Stimulated activated effector memory CD8-positive, alpha-beta T cell treated with anti-CD3 and anti-CD28 coated beads, Interleukin-12 subunit alpha, Interleukin-12 subunit beta, amount 100 ng/mL, for 72 hours (primary cell): ENCODE measurements around the gene PPP1R27.
A peak's percentile ranks its signal among the peaks of the same experiment; 100 is the strongest.

Experiments used
- ATAC-seq: fragments of 150-1000 bp; cut with Tn5 transposase; 2 replicates; pipeline ENCODE4 v1.10.0; 2021
- DNase-seq, 2 donors: peaks; one replicate each; pipeline ENCODE4 v3.0.0; 2021 to 2022; ENCODE audit warnings: low spot score in 2 of 2
- H3K27ac Mint-ChIP-seq: one replicate; pipeline ENCODE4 v1.8.0; 2022; ENCODE audit warnings: mild to moderate bottlenecking, mixed read lengths
- H3K36me3 Mint-ChIP-seq: one replicate; pipeline ENCODE4 v1.8.0; 2022; ENCODE audit warnings: mild to moderate bottlenecking, mixed read lengths
- H3K4me1 Mint-ChIP-seq: one replicate; pipeline ENCODE4 v1.8.0; 2022; ENCODE audit warnings: mixed read lengths
- H3K4me3 Mint-ChIP-seq: one replicate; pipeline ENCODE4 v1.8.0; 2022; ENCODE audit warnings: mild to moderate bottlenecking, mixed read lengths
- H3K9me3 Mint-ChIP-seq: one replicate; pipeline ENCODE4 v1.8.0; 2022; ENCODE audit warnings: mixed read lengths

The PPP1R27 gene

DNA sequence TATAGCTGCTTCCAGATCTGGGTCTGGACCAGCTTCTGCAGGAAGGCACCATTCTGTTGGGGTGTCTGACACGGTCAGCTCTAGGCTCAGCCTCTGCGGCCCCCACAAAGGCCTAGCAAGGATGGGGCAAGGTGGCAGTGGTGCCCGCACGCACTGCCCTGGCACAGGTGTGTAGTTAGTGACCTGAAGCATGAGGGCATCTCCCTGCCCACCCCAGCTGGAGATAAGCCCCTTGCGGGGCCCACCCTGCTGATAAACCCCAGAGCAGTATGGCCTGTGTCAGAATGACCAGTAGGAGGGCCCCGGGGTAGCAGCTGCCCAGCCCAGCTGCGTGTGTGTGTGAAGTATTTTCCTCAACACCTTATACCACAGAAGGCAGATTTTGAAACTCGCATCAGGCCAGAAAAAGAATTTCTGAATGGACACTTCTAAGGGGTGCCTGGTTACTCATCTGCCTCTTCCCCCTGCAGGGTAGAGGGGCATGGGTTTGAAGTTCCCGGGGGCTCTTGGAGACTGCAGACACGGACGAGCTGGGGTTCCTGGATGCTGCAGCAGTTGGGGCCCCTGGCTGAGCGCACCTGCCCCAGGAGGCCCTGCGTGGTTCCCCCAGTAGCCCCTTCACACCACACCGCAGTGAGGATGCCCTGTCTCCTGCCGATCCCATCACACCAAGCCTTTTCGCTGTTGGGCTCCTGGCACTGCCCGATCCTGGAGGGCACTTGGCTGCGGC, 31.8 kb upstream of the PPP1R27 start:
- peak overlapping the region; percentile 96 for H3K27ac Mint-ChIP-seq
- DNase-seq (peak in 1 of 2 donors; percentile 60), ATAC-seq (no peak)
- no peaks in the 10 kb centered on the region for H3K9me3 Mint-ChIP-seq
- peaks cover 68% of the 10 kb centered on the region for H3K4me1 Mint-ChIP-seq
- peak overlapping the region; percentile 84 for H3K4me3 Mint-ChIP-seq
- H3K36me3 Mint-ChIP-seq = peaks cover 92% of the 10 kb centered on the region

DNA sequence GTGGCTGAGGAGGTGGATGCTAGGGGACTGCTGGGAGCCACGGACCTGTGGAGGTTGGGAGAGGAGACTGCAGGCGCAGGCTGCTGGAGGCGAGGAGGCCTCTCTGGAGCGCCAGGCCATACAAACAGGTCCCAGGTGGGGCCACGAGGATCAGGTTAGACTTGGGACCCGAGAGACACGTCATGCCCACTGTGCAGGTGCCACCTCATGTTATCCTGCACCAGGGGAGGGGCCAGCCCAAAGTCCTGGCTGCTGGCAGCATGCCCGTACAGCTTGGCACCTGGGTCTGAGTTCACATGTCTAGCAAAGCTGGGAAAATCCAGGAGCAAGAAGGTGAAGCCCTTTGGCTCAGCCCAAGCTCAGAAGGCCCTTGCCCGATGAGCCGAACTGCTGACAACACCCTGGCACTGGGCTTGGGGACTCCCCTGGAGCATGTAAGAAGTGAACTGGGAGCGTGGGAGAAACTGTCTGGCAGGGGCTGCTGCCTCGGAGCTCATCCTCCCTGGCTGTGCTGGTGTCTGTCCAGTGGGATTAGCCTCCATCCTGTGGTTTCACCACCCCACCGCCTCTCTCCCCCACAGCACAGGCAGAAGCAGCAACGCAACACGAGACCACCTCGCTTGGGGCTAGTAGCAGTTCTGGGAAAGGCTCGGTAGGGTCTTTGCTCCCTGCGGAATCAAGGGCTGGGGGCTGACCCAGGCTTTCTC, 31.0 kb upstream of the PPP1R27 start:
- peaks cover 75% of the 10 kb centered on the region for H3K4me1 Mint-ChIP-seq
- ATAC-seq (no peak), DNase-seq (peak in 1 of 2 donors; percentile 59)
- no peak overlapping the region for H3K4me3 Mint-ChIP-seq
- peaks cover 92% of the 10 kb centered on the region for H3K36me3 Mint-ChIP-seq
- H3K27ac Mint-ChIP-seq = peak overlapping the region; percentile 96
- no peaks in the 10 kb centered on the region for H3K9me3 Mint-ChIP-seq

DNA sequence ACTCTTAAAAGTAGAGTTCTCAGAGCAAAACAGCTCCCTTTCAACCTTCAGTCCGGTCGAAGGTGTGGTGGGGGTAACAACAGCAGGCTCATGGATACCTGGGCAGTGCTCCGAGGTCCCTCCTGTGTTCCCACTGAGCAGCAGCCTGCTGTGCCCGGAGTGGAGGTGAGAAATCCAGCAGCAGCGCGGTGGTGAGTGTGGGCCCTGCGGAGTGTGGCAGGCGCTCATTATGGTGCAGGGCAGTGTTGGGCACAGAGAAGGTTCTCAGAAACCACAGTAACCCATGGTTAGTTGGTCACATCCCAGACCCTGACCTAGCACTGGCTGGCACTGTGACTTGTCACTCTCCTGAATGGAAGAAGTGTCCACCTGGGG, 30.5 kb upstream of the PPP1R27 start:
- Mint-ChIP-seq H3K9me3 (no peaks in the 10 kb centered on the region), H3K4me1 (peaks cover 77% of the 10 kb centered on the region), H3K27ac (peak overlapping the region; percentile 96), H3K36me3 (peaks cover 95% of the 10 kb centered on the region), H3K4me3 (no peak overlapping the region)
- DNase-seq = no peak
- no peak for ATAC-seq

DNA sequence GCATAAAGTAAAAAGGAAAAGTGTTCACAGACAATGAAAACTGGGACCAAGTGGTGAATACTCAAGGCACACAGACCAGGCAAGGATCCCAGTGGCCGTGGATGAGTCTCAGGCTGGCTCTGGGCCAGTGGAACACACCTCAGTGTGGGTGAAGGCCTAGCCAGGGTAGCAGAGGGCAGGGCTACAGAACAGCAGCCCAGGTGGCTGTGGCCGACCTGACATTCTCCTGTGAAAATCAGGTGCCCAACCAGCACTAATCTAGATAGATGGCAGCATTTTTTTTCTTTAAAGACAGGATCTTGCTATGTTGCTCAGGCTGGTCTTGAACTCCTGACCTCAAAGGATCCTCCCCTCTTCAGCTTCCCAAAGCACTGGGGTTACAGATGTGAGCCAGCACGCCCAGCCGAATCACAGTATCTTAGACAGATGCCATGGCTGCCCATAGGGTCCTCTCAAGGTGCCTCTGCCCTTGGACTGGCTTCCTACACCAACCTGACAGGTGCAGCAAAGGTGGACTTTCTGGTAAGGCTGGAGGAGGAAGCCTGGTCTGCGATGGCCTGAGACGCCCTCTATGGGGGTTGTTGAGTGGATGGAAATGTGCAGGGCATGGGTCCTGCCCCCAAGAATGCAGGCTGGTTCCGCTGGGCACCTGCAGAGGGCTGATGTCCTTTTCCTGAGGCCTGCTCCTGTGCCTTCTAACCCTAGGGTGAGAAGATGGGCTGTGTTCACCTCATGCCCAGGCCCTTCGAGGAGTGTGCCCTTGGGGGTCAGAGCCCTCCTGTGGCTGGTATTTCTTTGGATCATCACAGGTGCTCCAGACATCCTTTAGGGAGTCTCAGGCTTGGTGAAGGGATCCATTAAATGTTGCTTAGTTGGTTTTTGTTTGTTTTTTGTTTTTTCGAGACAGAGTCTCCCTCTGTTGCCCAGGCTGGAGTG, 29.3 kb upstream of the PPP1R27 start:
- peak overlapping the region; percentile 87 for H3K4me3 Mint-ChIP-seq
- ATAC-seq (no peak), DNase-seq (no peak)
- H3K27ac Mint-ChIP-seq = peak overlapping the region; percentile 96
- peaks cover 71% of the 10 kb centered on the region for H3K4me1 Mint-ChIP-seq
- H3K36me3 Mint-ChIP-seq = peaks cover 94% of the 10 kb centered on the region
- no peaks in the 10 kb centered on the region for H3K9me3 Mint-ChIP-seq

DNA sequence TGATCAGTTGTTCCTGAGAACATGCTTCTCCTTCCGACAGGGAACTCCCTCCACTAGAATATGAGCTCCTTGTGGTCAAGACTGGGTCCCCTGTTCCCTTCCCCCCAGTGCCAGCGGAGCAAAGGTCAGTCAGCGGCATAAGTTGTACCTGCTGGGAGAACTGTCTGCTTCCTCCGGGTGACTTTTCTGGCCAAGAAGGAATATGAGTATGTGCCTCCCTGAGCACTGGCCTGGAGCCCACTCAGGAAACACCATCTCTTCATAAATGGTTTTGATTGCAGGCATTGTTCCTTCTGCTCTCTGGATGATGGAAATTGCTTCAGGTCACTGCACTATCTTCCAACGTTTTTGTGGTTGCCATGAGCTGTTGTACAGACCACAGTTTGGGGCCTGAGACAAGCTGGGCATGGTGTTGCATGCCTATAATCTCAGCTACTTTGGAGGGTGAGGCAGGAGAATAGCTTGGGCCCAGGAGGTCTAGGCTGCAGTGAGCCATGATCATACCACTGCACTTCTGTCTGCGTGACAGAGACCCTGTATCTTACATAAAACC, 28.3 kb upstream of the PPP1R27 start:
- no peak for ATAC-seq
- Mint-ChIP-seq H3K27ac (peak overlapping the region; percentile 96), H3K4me1 (peaks cover 68% of the 10 kb centered on the region), H3K36me3 (peaks cover 94% of the 10 kb centered on the region), H3K9me3 (no peaks in the 10 kb centered on the region), H3K4me3 (peak overlapping the region; percentile 87)
- DNase-seq = no peak

DNA sequence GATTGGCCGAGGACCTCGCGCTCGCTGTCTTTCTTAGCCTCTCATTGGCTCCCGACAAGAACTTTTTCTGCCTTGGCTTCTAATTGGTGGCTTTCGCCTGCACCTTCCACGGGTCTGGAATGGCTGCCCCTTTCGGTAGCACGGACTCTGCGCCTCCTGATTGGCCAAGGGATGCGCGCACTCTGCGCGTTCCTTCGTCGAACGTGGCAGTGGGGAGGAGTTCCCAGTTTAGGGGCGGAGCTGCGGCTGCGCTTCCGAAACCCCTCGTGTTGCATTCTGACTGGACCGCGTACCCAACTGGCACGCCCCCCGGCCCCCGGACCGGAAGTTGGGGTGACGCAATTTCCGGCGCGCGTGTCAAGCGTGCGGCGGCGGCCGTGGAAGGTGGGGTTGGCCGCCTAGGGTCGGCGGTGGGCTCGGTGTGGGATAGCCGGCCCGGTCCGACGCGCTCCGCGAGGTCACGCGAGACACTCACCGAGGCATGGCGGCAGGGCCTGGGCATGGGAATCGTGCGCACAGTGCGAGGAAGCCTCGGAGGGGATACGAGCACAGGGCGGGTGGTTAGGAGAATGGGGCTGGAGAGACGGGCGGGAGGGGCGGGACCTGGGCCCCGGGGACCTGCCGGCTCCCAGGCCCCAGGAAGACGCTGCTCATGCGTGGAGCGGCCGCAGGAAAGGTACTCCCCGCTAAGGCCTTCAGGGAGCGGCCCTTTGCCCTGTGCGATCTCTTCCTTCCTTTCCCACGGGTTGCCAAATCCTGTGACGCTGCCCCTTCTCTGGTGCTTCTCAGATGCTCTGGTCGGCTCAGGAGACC, 26.1 kb upstream of the PPP1R27 start:
- peaks cover 94% of the 10 kb centered on the region for H3K36me3 Mint-ChIP-seq
- H3K4me1 Mint-ChIP-seq = peaks cover 57% of the 10 kb centered on the region
- ATAC-seq (peak; percentile 89), DNase-seq (peak; percentile 99 to 100)
- H3K9me3 Mint-ChIP-seq = no peaks in the 10 kb centered on the region
- peak overlapping the region; percentile 98 for H3K27ac Mint-ChIP-seq
- H3K4me3 Mint-ChIP-seq = peak overlapping the region; percentile 87

DNA sequence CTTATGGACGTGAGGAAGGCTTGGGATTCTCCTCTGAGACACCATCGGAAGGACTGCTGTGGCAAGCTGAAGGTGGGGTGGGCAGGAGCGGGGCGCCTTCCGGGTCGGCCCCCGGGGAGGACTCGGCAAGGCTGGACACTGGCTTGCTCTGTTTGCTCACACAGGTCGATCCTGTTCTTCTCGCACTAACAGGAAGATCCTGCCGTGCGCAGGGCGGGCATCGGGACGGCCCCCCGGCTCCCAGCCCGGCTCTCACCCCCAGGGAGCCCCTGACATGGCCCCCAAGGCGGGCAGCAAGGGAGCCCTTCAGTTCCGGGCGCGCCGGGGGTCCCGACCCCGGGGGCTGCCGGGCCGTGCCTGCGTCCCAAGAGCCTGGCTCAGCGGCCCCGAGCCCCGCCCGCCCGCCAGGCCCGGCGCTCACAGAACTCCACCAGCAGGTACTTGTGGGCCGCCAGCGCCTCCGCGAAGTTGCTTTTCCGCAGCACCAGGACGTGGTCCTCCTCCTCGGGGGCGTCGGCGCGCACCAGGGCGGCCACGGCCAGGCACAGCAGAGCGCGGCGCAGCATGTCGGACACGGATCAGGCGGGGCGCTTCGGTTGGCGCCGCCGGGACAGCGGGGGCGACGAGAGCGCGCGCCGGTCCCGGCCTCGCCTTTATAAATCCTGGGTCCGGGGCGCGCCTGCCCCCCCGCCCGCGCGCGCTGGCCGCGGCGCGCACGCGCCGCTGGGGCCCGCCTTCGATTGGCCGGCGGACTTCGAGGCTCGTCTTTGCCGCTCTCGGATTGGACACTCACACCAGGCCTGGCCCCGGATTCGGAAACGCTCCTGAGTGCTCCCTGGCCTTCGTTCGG, 25.3 kb upstream of the PPP1R27 start, which contains the start of gene P4HB:
TSS of gene P4HB (minus strand) at position 630 of the 850 bp plus-strand sequence. CDS start at position 566, 64 bp downstream.
- peaks cover 57% of the 10 kb centered on the region for H3K4me1 Mint-ChIP-seq
- H3K36me3 Mint-ChIP-seq = peaks cover 94% of the 10 kb centered on the region
- ATAC-seq (peak; percentile 49), DNase-seq (peak; percentile 88 to 98)
- peak within 1 kb of the TSS; percentile 98 for H3K27ac Mint-ChIP-seq
- H3K9me3 Mint-ChIP-seq = no peaks in the 10 kb centered on the region
- peak within 1 kb of the TSS; percentile 87 for H3K4me3 Mint-ChIP-seq

DNA sequence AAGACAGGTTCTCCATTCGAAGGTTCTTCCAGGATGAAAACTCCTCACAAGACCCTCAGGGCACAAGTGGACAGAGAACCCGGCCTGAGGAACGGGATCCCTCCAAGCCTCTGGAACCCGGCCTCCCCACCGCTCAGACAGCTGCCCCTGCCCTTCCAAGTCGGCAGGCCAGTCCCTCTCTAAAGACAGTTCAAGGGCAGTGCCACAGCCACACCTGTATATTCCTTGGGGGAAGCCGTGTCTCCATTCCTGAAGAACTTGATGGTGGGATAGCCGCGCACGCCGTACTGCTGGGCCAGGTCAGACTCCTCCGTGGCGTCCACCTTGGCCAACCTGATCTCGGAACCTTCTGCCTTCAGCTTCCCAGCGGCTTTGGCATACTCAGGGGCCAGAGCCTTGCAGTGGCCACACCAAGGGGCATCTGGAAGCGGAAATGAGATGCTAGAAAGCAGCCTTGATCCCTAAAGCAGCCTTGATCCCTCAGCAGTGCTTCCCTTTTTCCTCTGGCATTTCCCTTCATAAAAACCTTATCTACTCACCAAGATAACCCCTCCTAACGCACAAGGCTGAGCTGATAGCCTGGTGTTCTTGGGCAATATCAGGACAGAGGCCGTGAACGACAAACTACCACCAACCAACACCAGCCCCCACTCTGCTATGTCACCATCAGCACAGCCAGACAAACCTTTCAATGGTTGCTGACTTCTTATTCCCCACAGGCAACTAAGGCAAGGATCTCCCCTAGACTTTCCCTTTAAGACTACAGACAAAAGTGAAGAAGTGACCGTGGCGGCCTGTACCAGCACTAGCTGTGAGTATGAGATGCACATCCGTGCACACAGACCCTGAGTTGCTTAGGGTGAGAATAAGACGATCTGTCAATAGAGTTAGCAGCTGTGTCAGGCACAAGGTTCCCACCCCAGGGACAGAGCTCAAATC, 24.4 kb upstream of the PPP1R27 start:
- Mint-ChIP-seq H3K36me3 (peaks cover 94% of the 10 kb centered on the region), H3K4me1 (peaks cover 58% of the 10 kb centered on the region), H3K4me3 (peak overlapping the region; percentile 87), H3K27ac (peak overlapping the region; percentile 98), H3K9me3 (no peaks in the 10 kb centered on the region)
- DNase-seq = no peak
- no peak for ATAC-seq

DNA sequence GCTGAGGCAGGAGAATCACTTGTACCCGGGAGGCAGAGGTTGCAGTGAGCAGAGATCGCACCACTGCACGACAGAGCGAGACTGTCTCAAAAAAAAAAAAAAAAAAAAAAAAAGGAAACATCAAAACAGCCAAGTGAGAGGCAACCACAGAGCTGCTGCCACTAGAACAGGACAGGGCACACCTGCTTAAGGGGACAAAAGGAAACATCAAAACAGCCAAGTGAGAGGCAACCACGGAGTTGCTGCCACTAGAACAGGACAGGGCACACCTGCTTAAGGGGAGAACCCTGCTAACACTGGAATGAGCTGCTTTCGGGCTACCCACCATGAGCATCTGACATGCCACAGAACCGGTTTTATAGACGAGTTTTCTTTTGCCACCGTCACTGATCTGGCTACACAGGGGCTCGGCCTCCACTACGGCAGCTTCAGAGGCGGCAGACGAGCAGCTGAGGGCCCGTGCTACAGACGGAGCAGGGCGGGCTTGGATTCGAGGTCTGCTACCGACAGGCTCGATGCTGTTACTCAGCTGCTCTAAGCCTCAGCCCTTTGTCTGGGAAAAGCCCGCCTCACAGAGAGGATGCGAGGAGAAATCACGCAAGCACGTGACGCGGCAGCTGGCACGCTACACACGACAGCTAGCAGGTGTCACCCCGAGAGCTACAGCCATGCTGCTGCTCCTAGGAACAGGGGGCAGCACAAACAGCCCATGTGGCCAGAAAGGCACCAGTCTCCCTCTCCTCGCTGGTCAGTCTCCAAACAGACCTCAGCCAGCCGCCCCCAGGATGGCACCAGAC, 23.5 kb upstream of the PPP1R27 start:
- DNase-seq (no peak), ATAC-seq (no peak)
- Mint-ChIP-seq H3K27ac (peak overlapping the region; percentile 98), H3K36me3 (peaks cover 94% of the 10 kb centered on the region), H3K9me3 (no peaks in the 10 kb centered on the region), H3K4me1 (peaks cover 56% of the 10 kb centered on the region), H3K4me3 (peak overlapping the region; percentile 87)

DNA sequence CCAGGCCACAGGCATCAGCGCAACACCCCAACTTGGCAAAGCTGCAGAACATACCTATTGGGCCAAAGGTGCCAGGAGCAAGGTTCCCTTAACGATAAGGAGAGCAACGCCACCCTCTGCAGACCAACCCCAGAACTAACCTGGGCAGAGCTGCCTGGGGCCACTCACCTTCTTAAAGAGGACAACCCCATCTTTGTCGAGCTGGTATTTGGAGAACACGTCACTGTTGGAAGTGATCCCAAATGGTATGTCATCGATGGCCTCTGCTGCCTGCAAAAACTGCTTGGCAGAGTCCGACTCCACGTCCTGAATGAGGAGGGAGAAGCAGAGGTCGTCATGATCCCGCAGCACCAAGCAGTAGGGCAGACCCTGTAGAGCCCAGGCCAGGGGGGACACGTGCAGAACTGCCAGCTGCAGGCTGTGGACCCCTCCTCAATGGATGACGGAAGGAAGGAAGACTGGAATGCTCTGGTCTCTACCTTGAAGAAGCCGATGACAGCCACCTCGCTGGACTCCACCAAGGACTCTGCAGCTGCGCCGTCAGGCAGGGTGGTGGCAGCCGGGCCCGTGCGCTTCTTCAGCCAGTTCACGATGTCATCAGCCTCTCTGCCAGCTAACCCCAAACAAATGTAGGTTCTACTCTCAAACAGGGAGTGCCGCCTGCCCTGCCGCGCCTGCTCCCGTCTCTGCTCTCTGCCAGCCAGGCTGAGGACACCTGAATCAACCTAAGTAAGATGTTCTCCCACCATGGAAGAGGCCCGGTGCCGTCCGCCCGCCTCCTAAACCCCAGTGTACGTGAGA, 20.3 kb upstream of the PPP1R27 start:
- ATAC-seq = no peak
- no peak for DNase-seq
- H3K9me3 Mint-ChIP-seq = no peaks in the 10 kb centered on the region
- H3K27ac Mint-ChIP-seq = no peak overlapping the region
- peaks cover 99% of the 10 kb centered on the region for H3K36me3 Mint-ChIP-seq
- H3K4me3 Mint-ChIP-seq = no peak overlapping the region
- peaks cover 37% of the 10 kb centered on the region for H3K4me1 Mint-ChIP-seq

DNA sequence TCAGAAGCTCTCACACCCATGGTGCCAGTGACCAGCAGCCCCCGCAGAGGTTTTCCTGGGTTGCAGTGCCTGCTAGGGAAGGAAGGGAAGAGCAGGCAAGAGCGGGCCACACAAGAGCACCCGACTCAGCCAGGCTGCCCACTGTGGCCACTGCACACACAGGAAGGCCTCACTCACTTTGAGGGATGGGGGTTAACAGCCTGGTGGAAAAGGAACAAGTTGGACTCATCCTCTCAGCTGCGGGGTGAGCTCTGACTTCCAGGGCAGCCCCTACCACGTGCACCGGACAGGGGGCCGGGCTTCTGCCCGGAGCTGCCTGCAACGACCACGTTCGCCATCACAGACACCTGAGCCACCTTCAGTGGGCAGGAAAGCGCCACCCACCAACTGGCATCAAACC, 17.4 kb upstream of the PPP1R27 start:
- no peak for ATAC-seq
- Mint-ChIP-seq H3K4me1 (peaks cover 17% of the 10 kb centered on the region), H3K27ac (peak overlapping the region; percentile 48), H3K36me3 (peaks cover 100% of the 10 kb centered on the region), H3K9me3 (no peaks in the 10 kb centered on the region), H3K4me3 (no peak overlapping the region)
- DNase-seq = no peak
